H1 (cell line): ENCODE data around the gene CCT4.
"Not testable (repeated sequence)": the region's sequence is repeated elsewhere in the genome, so short reads cannot be mapped to it uniquely, and the experiment has no call there.

Experiments used
- CHD1 ChIP-seq: IDR thresholded peaks from 2 replicates; pipeline ENCODE4 v1.6.1; 2012; ENCODE audit warnings: low read depth, low read length, improper control_type of control experiment
- POLR2A ChIP-seq, 2 experiments: IDR thresholded peaks; 1 replicate in 1 of 2; 2 replicates in 1 of 2; pipeline ENCODE4 v1.6.1; 2011; ENCODE audit warnings: low read depth in 2 of 2, low read length in 2 of 2, mild to moderate bottlenecking in 2 of 2; ENCODE audit errors: control extremely low read depth in 1 of 2
- RNF2 ChIP-seq: fragments of 200-900, 300-1000 bp; sonication (generic); IDR thresholded peaks from 2 replicates; pipeline ENCODE4 v1.7.1; 2016; ENCODE audit warnings: borderline replicate concordance, low read depth, mild to moderate bottlenecking, antibody characterized with exemption, low read length; ENCODE audit not compliant: poor library complexity, severe bottlenecking; ENCODE audit errors: missing control alignments
- TF ChIP-seq, protein P1 (sequence below), 3 experiments: IDR thresholded peaks; 1 replicate in 2 of 3; 2 replicates in 1 of 3; pipeline versions ENCODE4 v1.5.1 to v1.6.1; 2011; ENCODE audit warnings: low read length in 3 of 3, mild to moderate bottlenecking in 3 of 3, inconsistent platforms in 2 of 3, low read depth in 1 of 3, moderate library complexity in 1 of 3; ENCODE audit not compliant: insufficient read depth in 1 of 3; ENCODE audit errors: control extremely low read depth in 1 of 3

DNA sequence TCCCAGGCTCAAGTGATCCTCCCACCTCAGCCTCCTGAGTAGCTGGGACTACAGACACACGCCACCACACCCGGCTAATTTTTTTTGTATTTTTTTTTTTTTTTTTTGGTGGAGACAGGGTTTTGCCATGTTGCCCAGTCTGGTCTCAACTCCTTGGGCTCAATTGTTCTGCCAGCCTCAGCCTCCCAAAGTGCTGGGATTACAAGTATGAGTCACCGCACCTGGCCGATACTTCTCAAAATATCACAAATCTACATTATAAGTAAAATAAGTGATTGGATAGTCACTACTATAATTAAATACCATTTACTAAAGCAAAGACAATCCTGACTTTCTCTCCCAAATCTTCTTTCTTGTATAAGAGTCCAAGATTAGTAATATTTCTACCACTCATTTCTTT, 9.1 kb downstream of the CCT4 start:
- TF ChIP-seq CHD1; RNF2; POLR2A (IDR thresholded peaks at IDR 0.05; ENCODE audit: control extremely low read depth in 1 of 2, low read depth in 2 of 2, low read length in 2 of 2): not testable (repeated sequence)
- TF ChIP-seq, protein P1, sequence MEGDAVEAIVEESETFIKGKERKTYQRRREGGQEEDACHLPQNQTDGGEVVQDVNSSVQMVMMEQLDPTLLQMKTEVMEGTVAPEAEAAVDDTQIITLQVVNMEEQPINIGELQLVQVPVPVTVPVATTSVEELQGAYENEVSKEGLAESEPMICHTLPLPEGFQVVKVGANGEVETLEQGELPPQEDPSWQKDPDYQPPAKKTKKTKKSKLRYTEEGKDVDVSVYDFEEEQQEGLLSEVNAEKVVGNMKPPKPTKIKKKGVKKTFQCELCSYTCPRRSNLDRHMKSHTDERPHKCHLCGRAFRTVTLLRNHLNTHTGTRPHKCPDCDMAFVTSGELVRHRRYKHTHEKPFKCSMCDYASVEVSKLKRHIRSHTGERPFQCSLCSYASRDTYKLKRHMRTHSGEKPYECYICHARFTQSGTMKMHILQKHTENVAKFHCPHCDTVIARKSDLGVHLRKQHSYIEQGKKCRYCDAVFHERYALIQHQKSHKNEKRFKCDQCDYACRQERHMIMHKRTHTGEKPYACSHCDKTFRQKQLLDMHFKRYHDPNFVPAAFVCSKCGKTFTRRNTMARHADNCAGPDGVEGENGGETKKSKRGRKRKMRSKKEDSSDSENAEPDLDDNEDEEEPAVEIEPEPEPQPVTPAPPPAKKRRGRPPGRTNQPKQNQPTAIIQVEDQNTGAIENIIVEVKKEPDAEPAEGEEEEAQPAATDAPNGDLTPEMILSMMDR (IDR thresholded peaks at IDR 0.05; ENCODE audit: control extremely low read depth in 1 of 3, insufficient read depth in 1 of 3, low read depth in 1 of 3, low read length in 3 of 3): not testable (repeated sequence)
